A673 (cell line): ENCODE results near the gene DUSP1.

Source experiments
- CTCF ChIP-seq: fragments of 300-800, 200-600 bp; sonication (generic); conservative IDR thresholded peaks from 2 replicates; pipeline ENCODE4 v1.5.1; 2017; ENCODE audit warnings: low read depth, mild to moderate bottlenecking, antibody characterized with exemption, low read length, moderate library complexity, mixed read lengths
- EZH2 ChIP-seq: fragments of 200-600 bp; sonication (generic); IDR thresholded peaks from 2 replicates; pipeline ENCODE4 v1.6.1; 2017; ENCODE audit warnings: borderline replicate concordance, low read depth, mild to moderate bottlenecking, mixed read lengths, antibody characterized with exemption, low read length; ENCODE audit not compliant: poor library complexity, severe bottlenecking

DNA sequence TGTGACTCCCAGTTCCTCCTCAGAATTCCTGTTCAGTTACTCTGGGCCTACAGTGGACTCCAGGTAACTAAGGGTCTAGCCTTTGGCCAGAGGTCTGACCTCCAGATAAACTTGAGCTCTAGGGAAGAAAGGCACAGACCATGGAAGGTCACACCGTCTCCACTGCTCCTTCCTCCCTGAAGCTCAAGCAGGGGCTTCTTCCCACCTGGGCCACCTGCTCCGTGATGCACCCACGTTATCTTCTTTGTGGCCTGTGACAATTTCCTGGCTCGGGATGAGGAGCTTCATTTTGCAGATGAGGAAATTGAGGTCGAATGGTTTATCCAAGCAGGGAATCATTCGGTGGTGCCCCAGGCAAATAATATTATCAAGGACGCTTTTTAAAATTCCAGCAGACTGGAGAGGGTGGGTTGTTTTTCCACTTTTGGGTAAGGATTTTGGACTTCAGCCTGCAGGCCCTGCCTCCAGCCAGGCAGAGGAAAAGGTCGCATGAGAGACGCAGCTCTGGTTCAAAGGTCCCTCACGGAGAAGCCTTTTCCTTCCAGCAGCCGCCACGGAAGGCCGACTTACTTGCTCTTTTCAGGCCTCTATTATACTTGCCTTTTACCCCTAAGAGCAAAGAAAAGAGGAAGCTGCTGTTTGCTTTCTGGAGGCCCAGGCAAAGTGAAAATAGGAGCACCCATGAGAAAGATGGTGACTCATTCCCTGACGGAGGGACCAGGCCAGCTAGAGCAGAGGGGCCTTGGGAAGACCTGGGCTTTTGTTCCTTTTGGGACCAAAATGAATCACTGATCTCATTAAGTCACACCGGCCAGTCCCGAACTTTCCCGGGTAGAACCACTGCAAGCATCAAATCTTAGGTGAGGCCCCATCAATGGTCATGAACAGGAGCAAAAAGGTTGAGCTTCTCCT lies 22.8 kb upstream of the DUSP1 start:
- no peak for TF ChIP-seq CTCF
- TF ChIP-seq EZH2: no peak
